Caco-2 (cell line): Measurements from ENCODE around the gene DLEC1. TPM values are rescaled to one million over a fixed set of nuclear protein-coding genes. Genes with fewer than 3 reads are reported as not detected.
A peak's percentile ranks its signal among the peaks of the same experiment; 100 is the strongest.

Experiments
- BruUV-seq: library from RNA; stranded (reverse); fragments of 400-500 nt; replicated peaks from 2 replicates; lab custom pipeline; 2021; lab: Mats Ljungman, UMichigan
- CTCF ChIA-PET: fragments of 300-600 bp; sonication (Branson Sonifier 250); formaldehyde crosslinking; loops from one replicate; lab custom pipeline; 2022; ENCODE audit warnings: antibody characterized with exemption; lab: Charles Lee
- POLR2A ChIA-PET: fragments of 300-600 bp; sonication (Branson Sonifier 250); formaldehyde crosslinking; loops from one replicate; lab custom pipeline; 2022; ENCODE audit warnings: antibody characterized with exemption; lab: Charles Lee
- DNase-seq, 2 experiments: peaks; one replicate each; pipeline versions ENCODE4 v3.0.0 to v3.0.0-alpha.2; 2020 to 2022
- H3K27me3 ChIP-seq: replicated peaks from 2 replicates; pipeline ENCODE4 v1.6.0; 2011; ENCODE audit warnings: low read length; ENCODE audit not compliant: control insufficient read depth, insufficient read depth
- H3K36me3 ChIP-seq: 2 replicates; pipeline ENCODE4 v1.5.1; 2011; ENCODE audit warnings: low read length; ENCODE audit not compliant: control insufficient read depth, insufficient read depth
- H3K4me1 ChIP-seq: fragments of 250-450 bp; sonication (Bioruptor Pico); 2 replicates; pipeline ENCODE4 v1.5.1; 2020; ENCODE audit warnings: mild to moderate bottlenecking
- H3K4me3 ChIP-seq: 2 replicates; pipeline ENCODE4 v1.5.1; 2011; ENCODE audit warnings: low read depth, mild to moderate bottlenecking, control low read depth, low read length
- H3K9me3 ChIP-seq: fragments of 250-450 bp; sonication (Bioruptor Pico); 2 replicates; pipeline ENCODE4 v1.5.1; 2020; ENCODE audit warnings: mild to moderate bottlenecking, moderate library complexity
- H3K27ac Mint-ChIP-seq: one replicate; pipeline ENCODE4 v1.8.0; 2022; ENCODE audit warnings: mixed read lengths; ENCODE audit not compliant: unreplicated experiment
- H3K27me3 Mint-ChIP-seq: one replicate; pipeline ENCODE4 v1.8.0; 2022; ENCODE audit warnings: mixed read lengths; ENCODE audit not compliant: insufficient read depth, unreplicated experiment
- H3K36me3 Mint-ChIP-seq: one replicate; pipeline ENCODE4 v1.8.0; 2022; ENCODE audit warnings: mild to moderate bottlenecking, mixed read lengths; ENCODE audit not compliant: insufficient read depth, unreplicated experiment
- H3K4me1 Mint-ChIP-seq: one replicate; pipeline ENCODE4 v1.8.0; 2022; ENCODE audit warnings: low read depth, mixed read lengths; ENCODE audit not compliant: unreplicated experiment
- H3K4me3 Mint-ChIP-seq: one replicate; pipeline ENCODE4 v1.8.0; 2022; ENCODE audit warnings: mild to moderate bottlenecking, moderate library complexity, mixed read lengths; ENCODE audit not compliant: unreplicated experiment
- H3K9me3 Mint-ChIP-seq: one replicate; pipeline ENCODE4 v1.8.0; 2022; ENCODE audit warnings: mixed read lengths; ENCODE audit not compliant: unreplicated experiment
- intact Hi-C: fragments of 100-400 bp; cut with micrococcal nuclease; formaldehyde crosslinking; loops from one replicate; pipeline ENCODE4 v1.10.0; 2022; ENCODE audit not compliant: unreplicated experiment
- total RNA-seq: library from RNA; stranded (reverse); gene quantifications from 2 replicates; pipeline ENCODE4 v1.2.3, GENCODE V29; 2022
- TF ChIP-seq, protein P1 (sequence below), 2 experiments: fragments of 200-600 bp in 1 of 2; IDR thresholded peaks; 1 replicate in 1 of 2; 2 replicates in 1 of 2; pipeline versions ENCODE4 v1.5.1 to v1.8.0; 2011 to 2022; ENCODE audit warnings: antibody characterized with exemption in 1 of 2, control low read depth in 1 of 2, inconsistent platforms in 1 of 2, low read depth in 1 of 2, low read length in 1 of 2, mild to moderate bottlenecking in 1 of 2, moderate library complexity in 1 of 2; ENCODE audit not compliant: insufficient read depth in 1 of 2, severe bottlenecking in 1 of 2, unreplicated experiment in 1 of 2

Gene DLEC1
- total RNA-seq, 1 experiment from 2014 or later: 0.11 TPM

DNA sequence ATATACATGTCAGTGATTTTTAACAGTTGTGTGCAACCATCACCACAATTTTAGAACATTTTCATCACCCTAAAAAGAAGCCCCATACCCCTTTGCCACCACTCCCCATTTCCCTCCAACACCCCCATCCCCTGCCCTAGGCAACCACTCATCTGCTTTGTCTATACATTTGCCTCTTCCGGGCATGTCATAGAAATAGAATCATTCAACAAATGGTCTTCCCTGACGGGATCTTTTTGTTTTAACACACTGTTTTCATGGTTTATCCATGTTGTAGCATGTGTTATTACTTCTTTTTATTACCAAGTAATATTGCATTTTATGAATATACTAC, 44.4 kb upstream of the DLEC1 start:
- TF ChIP-seq, protein P1, sequence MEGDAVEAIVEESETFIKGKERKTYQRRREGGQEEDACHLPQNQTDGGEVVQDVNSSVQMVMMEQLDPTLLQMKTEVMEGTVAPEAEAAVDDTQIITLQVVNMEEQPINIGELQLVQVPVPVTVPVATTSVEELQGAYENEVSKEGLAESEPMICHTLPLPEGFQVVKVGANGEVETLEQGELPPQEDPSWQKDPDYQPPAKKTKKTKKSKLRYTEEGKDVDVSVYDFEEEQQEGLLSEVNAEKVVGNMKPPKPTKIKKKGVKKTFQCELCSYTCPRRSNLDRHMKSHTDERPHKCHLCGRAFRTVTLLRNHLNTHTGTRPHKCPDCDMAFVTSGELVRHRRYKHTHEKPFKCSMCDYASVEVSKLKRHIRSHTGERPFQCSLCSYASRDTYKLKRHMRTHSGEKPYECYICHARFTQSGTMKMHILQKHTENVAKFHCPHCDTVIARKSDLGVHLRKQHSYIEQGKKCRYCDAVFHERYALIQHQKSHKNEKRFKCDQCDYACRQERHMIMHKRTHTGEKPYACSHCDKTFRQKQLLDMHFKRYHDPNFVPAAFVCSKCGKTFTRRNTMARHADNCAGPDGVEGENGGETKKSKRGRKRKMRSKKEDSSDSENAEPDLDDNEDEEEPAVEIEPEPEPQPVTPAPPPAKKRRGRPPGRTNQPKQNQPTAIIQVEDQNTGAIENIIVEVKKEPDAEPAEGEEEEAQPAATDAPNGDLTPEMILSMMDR (IDR thresholded peaks at IDR 0.05; ENCODE audit: insufficient read depth in 1 of 2, low read depth in 1 of 2, low read length in 1 of 2, severe bottlenecking in 1 of 2, unreplicated experiment in 1 of 2): no peak
- CTCF ChIA-PET: no interaction called here
- no peaks in the 10 kb centered on the region for H3K9me3 ChIP-seq
- peak overlapping the region; percentile 100 for H3K27ac Mint-ChIP-seq
- H3K4me1 ChIP-seq: peaks cover 88% of the 10 kb centered on the region
- BruUV-seq: no TSS peak
- H3K36me3 Mint-ChIP-seq: peaks cover 32% of the 10 kb centered on the region
- no peak for DNase-seq
- intact Hi-C loops: no loop called here
- no peak overlapping the region for H3K4me3 ChIP-seq
- no peaks in the 10 kb centered on the region for H3K27me3 Mint-ChIP-seq
- H3K4me3 Mint-ChIP-seq: no peak overlapping the region
- no peaks in the 10 kb centered on the region for H3K27me3 ChIP-seq
- H3K36me3 ChIP-seq: no peaks in the 10 kb centered on the region
- peaks cover 68% of the 10 kb centered on the region for H3K4me1 Mint-ChIP-seq
- POLR2A ChIA-PET: no interaction called here
- H3K9me3 Mint-ChIP-seq: no peaks in the 10 kb centered on the region

DNA sequence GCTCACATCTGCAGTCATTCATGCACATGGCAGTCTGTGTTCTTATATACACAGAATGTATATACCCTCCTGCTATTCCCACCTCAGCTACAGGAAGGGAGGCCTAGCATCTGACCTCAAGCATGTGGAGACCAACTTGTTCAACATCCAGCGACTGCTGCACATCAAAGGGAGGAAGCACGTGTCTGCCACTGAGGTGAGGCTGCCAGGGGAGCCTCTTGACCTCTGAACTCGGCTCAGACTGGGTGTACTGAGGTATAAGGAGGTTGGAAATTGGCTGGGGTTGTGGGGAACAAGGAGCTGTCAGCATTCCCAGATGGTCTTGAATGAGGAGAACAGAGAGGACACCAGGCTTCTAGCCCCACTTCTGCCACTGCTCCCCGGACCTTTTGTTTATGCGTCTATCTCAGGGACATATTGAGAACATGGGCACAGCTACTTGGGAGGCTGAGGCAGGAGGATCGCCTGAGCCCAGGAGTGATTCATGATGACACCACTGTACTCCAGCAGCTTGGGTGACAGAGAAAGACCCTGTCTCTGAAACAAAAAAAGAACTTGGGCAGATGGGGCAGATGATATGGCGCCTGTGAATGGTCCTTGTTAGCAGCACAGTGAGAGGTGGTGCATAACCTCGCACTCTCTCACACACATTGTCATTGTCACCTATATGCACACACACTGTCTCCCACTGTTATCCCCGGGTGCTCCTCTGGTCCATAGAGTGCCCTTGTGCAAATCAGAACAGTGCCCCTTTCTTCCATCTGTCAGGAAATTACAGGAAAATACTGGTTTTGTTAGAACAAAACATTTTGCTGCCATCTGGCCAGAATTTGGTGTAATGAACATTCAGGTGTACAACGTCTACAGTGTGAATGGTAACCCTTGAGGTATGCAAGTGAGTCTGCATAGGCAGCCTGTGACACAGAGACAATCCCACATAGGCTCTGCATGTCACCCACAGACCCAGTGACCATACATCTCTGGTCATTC, 43.1 kb upstream of the DLEC1 start:
- ChIA-PET CTCF (interaction anchor here (1.1 to 1.5 kb wide), 7 partner anchors 9 to 140 kb away, joined by 3 to 12 read pairs (median 9); no protein-coding TSS in a partner anchor), POLR2A (interaction anchor here (1.1 to 1.8 kb wide), 2 partner anchors 22 to 31 kb away, joined by 3 to 5 read pairs; no protein-coding TSS in a partner anchor)
- H3K4me1 ChIP-seq: peaks cover 76% of the 10 kb centered on the region
- no peak overlapping the region for H3K4me3 ChIP-seq
- no peaks in the 10 kb centered on the region for H3K27me3 ChIP-seq
- Mint-ChIP-seq H3K27ac (peak overlapping the region; percentile 100), H3K27me3 (no peaks in the 10 kb centered on the region), H3K9me3 (no peaks in the 10 kb centered on the region), H3K4me3 (no peak overlapping the region), H3K36me3 (peaks cover 25% of the 10 kb centered on the region), H3K4me1 (peaks cover 61% of the 10 kb centered on the region)
- intact Hi-C loops: no loop called here
- BruUV-seq: no TSS peak
- no peaks in the 10 kb centered on the region for H3K9me3 ChIP-seq
- DNase-seq: peak in 1 of 2 experiments; percentile 30
- H3K36me3 ChIP-seq: no peaks in the 10 kb centered on the region
- TF ChIP-seq, protein P1 (IDR thresholded peaks at IDR 0.05; ENCODE audit: insufficient read depth in 1 of 2, low read depth in 1 of 2, low read length in 1 of 2, severe bottlenecking in 1 of 2, unreplicated experiment in 1 of 2): no peak

DNA sequence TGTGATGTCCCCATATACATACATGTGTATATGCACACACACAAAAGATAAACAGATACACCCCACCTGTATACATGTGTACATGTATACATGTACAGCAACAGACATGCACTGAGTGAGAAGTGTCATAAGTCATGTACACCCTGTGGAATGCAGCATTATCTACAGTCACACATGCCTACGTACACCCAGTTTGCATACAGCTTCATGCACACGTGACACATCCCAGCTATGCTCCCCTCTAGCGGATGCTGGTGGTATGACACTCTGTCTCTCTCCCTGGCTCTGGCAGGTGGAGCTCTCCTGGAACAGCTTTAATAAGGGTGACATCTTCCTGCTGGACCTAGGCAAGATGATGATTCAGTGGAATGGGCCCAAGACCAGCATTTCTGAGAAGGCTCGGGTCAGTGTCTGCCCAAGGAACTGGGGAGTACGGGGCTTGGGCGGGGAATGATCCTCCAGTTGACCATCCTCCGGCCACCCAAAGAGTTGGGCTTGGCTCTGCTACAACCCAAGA, 42.2 kb upstream of the DLEC1 start:
- Mint-ChIP-seq H3K4me3 (peak overlapping the region; percentile 25), H3K9me3 (no peaks in the 10 kb centered on the region), H3K36me3 (peaks cover 25% of the 10 kb centered on the region), H3K27me3 (no peaks in the 10 kb centered on the region), H3K27ac (peak overlapping the region; percentile 48), H3K4me1 (peaks cover 54% of the 10 kb centered on the region)
- POLR2A ChIA-PET: interaction anchor here (0.5 to 1.8 kb wide), 3 partner anchors 9 to 32 kb away, joined by 3 to 5 read pairs (median 4); no protein-coding TSS in a partner anchor
- Histone ChIP-seq H3K36me3 (no peaks in the 10 kb centered on the region), H3K9me3 (no peaks in the 10 kb centered on the region), H3K4me3 (no peak overlapping the region), H3K4me1 (peaks cover 67% of the 10 kb centered on the region), H3K27me3 (no peaks in the 10 kb centered on the region)
- BruUV-seq: no TSS peak
- intact Hi-C loops: loop anchor here (1.0 kb wide), 1 partner anchor 23 kb away; no protein-coding TSS in a partner anchor
- TF ChIP-seq, protein P1 (IDR thresholded peaks at IDR 0.05; ENCODE audit: insufficient read depth in 1 of 2, low read depth in 1 of 2, low read length in 1 of 2, severe bottlenecking in 1 of 2, unreplicated experiment in 1 of 2): peak; percentile 81 to 83
- CTCF ChIA-PET: interaction anchor here (0.5 to 1.5 kb wide), 8 partner anchors 10 to 553 kb away, joined by 3 to 12 read pairs (median 8); no protein-coding TSS in a partner anchor
- DNase-seq: peak; percentile 87
